NCI-H2029 treated with DMSO at 0.1 percent for 48 hours (cell line): Measurements from ENCODE around the gene EPG5.
"Not testable (repeated sequence)": the region's sequence is repeated elsewhere in the genome, so short reads cannot be mapped to it uniquely, and the experiment has no call there.

Source experiments
- DNase-seq: peaks from one replicate; lab custom pipeline; 2025; lab: John Stamatoyannopoulos, UW

Gene EPG5

GRCh38 chr18:45978084-45978483 lies 11.0 kb upstream of the EPG5 start:
- DNase-seq = peak; percentile 25

GRCh38 chr18:45976974-45977373 lies 9.8 kb upstream of the EPG5 start:
- no peak for DNase-seq

GRCh38 chr18:45976566-45976965 lies 9.4 kb upstream of the EPG5 start:
- no peak for DNase-seq

GRCh38 chr18:45974088-45974536 lies 7.0 kb upstream of the EPG5 start:
- peak; percentile 73 for DNase-seq

GRCh38 chr18:45964913-45965312 lies 2.2 kb downstream of the EPG5 start:
- DNase-seq = not testable (repeated sequence)

- DNase-seq = no peak
These were observed 4.3 kb downstream of the EPG5 start for GRCh38 chr18:45962866-45963265.

GRCh38 chr18:45962461-45962860 lies 4.7 kb downstream of the EPG5 start:
- DNase-seq = no peak

GRCh38 chr18:45959484-45959883 lies 7.6 kb downstream of the EPG5 start:
- DNase-seq = not testable (repeated sequence)

GRCh38 chr18:45958730-45959129 lies 8.4 kb downstream of the EPG5 start:
- DNase-seq = no peak

- no peak for DNase-seq
These were observed 9.1 kb downstream of the EPG5 start for GRCh38 chr18:45958027-45958426.

- DNase-seq = no peak
These were observed 10.0 kb downstream of the EPG5 start for GRCh38 chr18:45957100-45957499.

GRCh38 chr18:45954070-45954934 lies 12.8 kb downstream of the EPG5 start:
- no peak for DNase-seq

GRCh38 chr18:45951016-45951714 lies 16.0 kb downstream of the EPG5 start:
- DNase-seq = no peak

GRCh38 chr18:45945669-45946068 lies 21.5 kb downstream of the EPG5 start:
- no peak for DNase-seq

- DNase-seq = no peak
These were observed 26.4 kb downstream of the EPG5 start for GRCh38 chr18:45940724-45941123.

GRCh38 chr18:45939236-45939635 lies 27.9 kb downstream of the EPG5 start:
- no peak for DNase-seq

GRCh38 chr18:45938488-45938935 lies 28.6 kb downstream of the EPG5 start:
- DNase-seq = no peak

- no peak for DNase-seq
These were observed 31.4 kb downstream of the EPG5 start for GRCh38 chr18:45935591-45936335.

- no peak for DNase-seq
These were observed 34.4 kb downstream of the EPG5 start for GRCh38 chr18:45932708-45933107.

- no peak for DNase-seq
These were observed 36.2 kb downstream of the EPG5 start for GRCh38 chr18:45930963-45931362.

- no peak for DNase-seq
These were observed 40.4 kb downstream of the EPG5 start for GRCh38 chr18:45926691-45927090.

GRCh38 chr18:45926085-45926484 lies 41.0 kb downstream of the EPG5 start:
- no peak for DNase-seq
